Central memory CD8-positive, alpha-beta T cell (primary cell): Measurements from ENCODE around the gene APOA5.

Source experiments
- ATAC-seq: fragments of 150-1000 bp; cut with Tn5 transposase; replicated peaks from 2 replicates; pipeline ENCODE4 v1.10.0; 2022; ENCODE audit warnings: mild to moderate bottlenecking, moderate FRiP score, moderate number of reproducible peaks; ENCODE audit not compliant: poor library complexity, severe bottlenecking; ENCODE audit errors: extremely low read depth
- DNase-seq, 2 donors: peaks; one replicate each; pipeline ENCODE4 v3.0.0; 2021; ENCODE audit warnings: low spot score in 2 of 2
- H3K27ac Mint-ChIP-seq: one replicate; pipeline ENCODE4 v1.8.0; 2022; ENCODE audit warnings: low read depth, mild to moderate bottlenecking, moderate library complexity, mixed read lengths
- H3K27me3 Mint-ChIP-seq: one replicate; pipeline ENCODE4 v1.8.0; 2022; ENCODE audit warnings: mixed read lengths
- H3K36me3 Mint-ChIP-seq: one replicate; pipeline ENCODE4 v1.8.0; 2022; ENCODE audit warnings: mild to moderate bottlenecking, moderate library complexity, mixed read lengths; ENCODE audit not compliant: insufficient read depth
- H3K4me1 Mint-ChIP-seq: one replicate; pipeline ENCODE4 v1.8.0; 2022; ENCODE audit warnings: mixed read lengths
- H3K4me3 Mint-ChIP-seq: one replicate; pipeline ENCODE4 v1.8.0; 2022; ENCODE audit warnings: mild to moderate bottlenecking, moderate library complexity, mixed read lengths
- H3K9me3 Mint-ChIP-seq: one replicate; pipeline ENCODE4 v1.8.0; 2022; ENCODE audit warnings: mixed read lengths

The APOA5 gene

GRCh38 chr11:116823031-116823843 lies 31.6 kb upstream of the APOA5 start, which contains the start of gene APOA4:
Gene APOA4 (minus strand): TSS chr11:116823304. CDS start chr11:116823191, 113 bp downstream.
- no peak within 1 kb of the TSS for H3K27ac Mint-ChIP-seq
- H3K4me3 Mint-ChIP-seq = no peak within 1 kb of the TSS
- no peaks in the 10 kb centered on the region for H3K27me3 Mint-ChIP-seq
- ATAC-seq (no peak), DNase-seq (no peak)
- H3K36me3 Mint-ChIP-seq = no peaks in the 10 kb centered on the region
- no peaks in the 10 kb centered on the region for H3K9me3 Mint-ChIP-seq
- H3K4me1 Mint-ChIP-seq = no peaks in the 10 kb centered on the region

- no peaks in the 10 kb centered on the region for H3K27me3 Mint-ChIP-seq
- H3K4me1 Mint-ChIP-seq = no peaks in the 10 kb centered on the region
- no peak overlapping the region for H3K27ac Mint-ChIP-seq
Measured at GRCh38 chr11:116822575-116822974, 30.9 kb upstream of the APOA5 start.

GRCh38 chr11:116821050-116821918 lies 29.6 kb upstream of the APOA5 start:
- ATAC-seq = no peak
- no peak for DNase-seq
- H3K27me3 Mint-ChIP-seq = no peaks in the 10 kb centered on the region
- H3K4me3 Mint-ChIP-seq = no peak overlapping the region
- no peak overlapping the region for H3K27ac Mint-ChIP-seq
- H3K36me3 Mint-ChIP-seq = no peaks in the 10 kb centered on the region
- no peaks in the 10 kb centered on the region for H3K4me1 Mint-ChIP-seq
- H3K9me3 Mint-ChIP-seq = no peaks in the 10 kb centered on the region

More at GRCh38 chr11:116822575-116822974, 30.9 kb upstream of the APOA5 start:
- Mint-ChIP-seq H3K9me3 (no peaks in the 10 kb centered on the region), H3K36me3 (no peaks in the 10 kb centered on the region), H3K4me3 (no peak overlapping the region)
- DNase-seq (no peak), ATAC-seq (no peak)

GRCh38 chr11:116819049-116819448 lies 27.4 kb upstream of the APOA5 start:
- ATAC-seq (no peak), DNase-seq (no peak)
- no peaks in the 10 kb centered on the region for H3K27me3 Mint-ChIP-seq
- no peaks in the 10 kb centered on the region for H3K36me3 Mint-ChIP-seq
- H3K4me1 Mint-ChIP-seq = no peaks in the 10 kb centered on the region
- no peaks in the 10 kb centered on the region for H3K9me3 Mint-ChIP-seq
- no peak overlapping the region for H3K27ac Mint-ChIP-seq
- no peak overlapping the region for H3K4me3 Mint-ChIP-seq

GRCh38 chr11:116814502-116814901 lies 22.8 kb upstream of the APOA5 start:
- Mint-ChIP-seq H3K27ac (no peak overlapping the region), H3K4me1 (peaks cover 6% of the 10 kb centered on the region), H3K9me3 (no peaks in the 10 kb centered on the region), H3K27me3 (no peaks in the 10 kb centered on the region), H3K36me3 (no peaks in the 10 kb centered on the region), H3K4me3 (no peak overlapping the region)
- no peak for ATAC-seq
- no peak for DNase-seq

GRCh38 chr11:116813781-116814471 lies 22.2 kb upstream of the APOA5 start:
- Mint-ChIP-seq H3K27ac (no peak overlapping the region), H3K9me3 (no peaks in the 10 kb centered on the region), H3K27me3 (no peaks in the 10 kb centered on the region), H3K36me3 (no peaks in the 10 kb centered on the region), H3K4me3 (no peak overlapping the region), H3K4me1 (peaks cover 6% of the 10 kb centered on the region)
- ATAC-seq = no peak
- no peak for DNase-seq

- no peaks in the 10 kb centered on the region for H3K36me3 Mint-ChIP-seq
- no peaks in the 10 kb centered on the region for H3K9me3 Mint-ChIP-seq
- H3K27me3 Mint-ChIP-seq = no peaks in the 10 kb centered on the region
- peaks cover 6% of the 10 kb centered on the region for H3K4me1 Mint-ChIP-seq
- no peak overlapping the region for H3K27ac Mint-ChIP-seq
- no peak for ATAC-seq
- DNase-seq = no peak
- no peak overlapping the region for H3K4me3 Mint-ChIP-seq
Measured at GRCh38 chr11:116813170-116813569, 21.5 kb upstream of the APOA5 start.

GRCh38 chr11:116812109-116812508 lies 20.4 kb upstream of the APOA5 start:
- ATAC-seq (no peak), DNase-seq (no peak)
- Mint-ChIP-seq H3K27me3 (no peaks in the 10 kb centered on the region), H3K9me3 (no peaks in the 10 kb centered on the region), H3K36me3 (no peaks in the 10 kb centered on the region), H3K4me1 (peaks cover 6% of the 10 kb centered on the region), H3K4me3 (no peak overlapping the region), H3K27ac (no peak overlapping the region)

GRCh38 chr11:116811194-116811593 lies 19.5 kb upstream of the APOA5 start:
- ATAC-seq = no peak
- Mint-ChIP-seq H3K4me1 (peaks cover 6% of the 10 kb centered on the region), H3K4me3 (no peak overlapping the region), H3K27ac (no peak overlapping the region), H3K27me3 (no peaks in the 10 kb centered on the region), H3K9me3 (no peaks in the 10 kb centered on the region), H3K36me3 (no peaks in the 10 kb centered on the region)
- no peak for DNase-seq

- ATAC-seq = no peak
- H3K4me1 Mint-ChIP-seq = peaks cover 3% of the 10 kb centered on the region
Measured at GRCh38 chr11:116808262-116809175, 16.8 kb upstream of the APOA5 start.

GRCh38 chr11:116807601-116808261 lies 16.1 kb upstream of the APOA5 start:
- Mint-ChIP-seq H3K4me3 (no peak overlapping the region), H3K27me3 (no peaks in the 10 kb centered on the region), H3K9me3 (no peaks in the 10 kb centered on the region), H3K36me3 (no peaks in the 10 kb centered on the region), H3K27ac (no peak overlapping the region), H3K4me1 (no peaks in the 10 kb centered on the region)
- ATAC-seq = no peak
- DNase-seq = no peak

More at GRCh38 chr11:116808262-116809175, 16.8 kb upstream of the APOA5 start:
- no peak overlapping the region for H3K4me3 Mint-ChIP-seq
- H3K27ac Mint-ChIP-seq = no peak overlapping the region
- H3K36me3 Mint-ChIP-seq = no peaks in the 10 kb centered on the region
- no peaks in the 10 kb centered on the region for H3K27me3 Mint-ChIP-seq
- no peak for DNase-seq
- no peaks in the 10 kb centered on the region for H3K9me3 Mint-ChIP-seq
